BE2C (cell line): Measurements from ENCODE around the gene PRKN.
A peak's percentile ranks its signal among the peaks of the same experiment; 100 is the strongest.

ENCODE experiments used
- DNase-seq: peaks from one replicate; pipeline ENCODE4 v3.0.0-alpha.2; 2020
- H3K27me3 ChIP-seq: fragments of 250-450 bp; sonication (Bioruptor Pico); 2 replicates; pipeline ENCODE4 v1.5.1; 2020; ENCODE audit warnings: mild to moderate bottlenecking
- H3K36me3 ChIP-seq: fragments of 250-450 bp; sonication (Bioruptor Pico); 2 replicates; pipeline ENCODE4 v1.5.1; 2020; ENCODE audit warnings: mild to moderate bottlenecking
- H3K4me1 ChIP-seq: fragments of 250-450 bp; sonication (Bioruptor Pico); 2 replicates; pipeline ENCODE4 v1.5.1; 2020
- H3K4me3 ChIP-seq: 2 replicates; pipeline ENCODE4 v1.5.1; 2011; ENCODE audit warnings: low read depth, low read length
- H3K9me3 ChIP-seq: fragments of 250-450 bp; sonication (Bioruptor Pico); 2 replicates; pipeline ENCODE4 v1.5.1; 2020
- TF ChIP-seq, protein P1 (sequence below): IDR thresholded peaks from 2 replicates; pipeline ENCODE4 v1.5.1; 2012; ENCODE audit warnings: mild to moderate bottlenecking, low read depth, low read length

PRKN gene

DNA sequence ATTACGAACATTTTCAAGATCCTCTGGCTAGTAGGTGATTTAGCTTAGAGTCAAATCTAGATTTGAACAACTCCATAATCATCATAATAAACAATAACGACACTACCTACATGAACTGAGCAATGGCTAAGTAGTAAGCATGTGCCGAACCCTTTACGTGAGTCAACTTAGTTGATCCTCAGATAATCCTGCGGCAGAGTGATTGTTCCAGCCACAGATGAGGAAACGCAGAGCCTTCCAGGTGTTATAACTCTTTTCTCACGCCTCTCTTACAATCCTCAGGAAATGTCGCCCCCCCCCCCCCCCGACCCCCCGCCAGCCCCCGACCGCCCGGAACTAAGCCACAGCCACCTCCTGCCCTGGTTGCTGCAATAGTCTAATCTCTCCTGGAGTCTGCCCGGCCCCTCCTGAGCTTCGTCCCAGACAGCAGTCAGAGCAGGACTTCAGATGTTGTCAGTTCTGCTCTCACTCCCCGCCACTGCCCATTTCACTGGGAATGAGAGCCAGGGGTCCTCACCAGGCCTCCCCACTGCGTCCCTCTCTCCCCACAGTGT is 1312.2 kb downstream of the PRKN start:
- no peak for DNase-seq
- Histone ChIP-seq H3K4me3 (no peak overlapping the region), H3K4me1 (peaks cover 10% of the 10 kb centered on the region), H3K36me3 (no peaks in the 10 kb centered on the region), H3K9me3 (no peaks in the 10 kb centered on the region), H3K27me3 (no peaks in the 10 kb centered on the region)
- TF ChIP-seq, protein P1, sequence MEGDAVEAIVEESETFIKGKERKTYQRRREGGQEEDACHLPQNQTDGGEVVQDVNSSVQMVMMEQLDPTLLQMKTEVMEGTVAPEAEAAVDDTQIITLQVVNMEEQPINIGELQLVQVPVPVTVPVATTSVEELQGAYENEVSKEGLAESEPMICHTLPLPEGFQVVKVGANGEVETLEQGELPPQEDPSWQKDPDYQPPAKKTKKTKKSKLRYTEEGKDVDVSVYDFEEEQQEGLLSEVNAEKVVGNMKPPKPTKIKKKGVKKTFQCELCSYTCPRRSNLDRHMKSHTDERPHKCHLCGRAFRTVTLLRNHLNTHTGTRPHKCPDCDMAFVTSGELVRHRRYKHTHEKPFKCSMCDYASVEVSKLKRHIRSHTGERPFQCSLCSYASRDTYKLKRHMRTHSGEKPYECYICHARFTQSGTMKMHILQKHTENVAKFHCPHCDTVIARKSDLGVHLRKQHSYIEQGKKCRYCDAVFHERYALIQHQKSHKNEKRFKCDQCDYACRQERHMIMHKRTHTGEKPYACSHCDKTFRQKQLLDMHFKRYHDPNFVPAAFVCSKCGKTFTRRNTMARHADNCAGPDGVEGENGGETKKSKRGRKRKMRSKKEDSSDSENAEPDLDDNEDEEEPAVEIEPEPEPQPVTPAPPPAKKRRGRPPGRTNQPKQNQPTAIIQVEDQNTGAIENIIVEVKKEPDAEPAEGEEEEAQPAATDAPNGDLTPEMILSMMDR, result no peak

GRCh38 chr6:161414707-161415106 is 1312.9 kb downstream of the PRKN start:
- DNase-seq, result no peak
- Histone ChIP-seq H3K4me1 (peaks cover 10% of the 10 kb centered on the region), H3K27me3 (no peaks in the 10 kb centered on the region), H3K9me3 (no peaks in the 10 kb centered on the region), H3K4me3 (no peak overlapping the region), H3K36me3 (no peaks in the 10 kb centered on the region)
- TF ChIP-seq, protein P1, result no peak

DNA sequence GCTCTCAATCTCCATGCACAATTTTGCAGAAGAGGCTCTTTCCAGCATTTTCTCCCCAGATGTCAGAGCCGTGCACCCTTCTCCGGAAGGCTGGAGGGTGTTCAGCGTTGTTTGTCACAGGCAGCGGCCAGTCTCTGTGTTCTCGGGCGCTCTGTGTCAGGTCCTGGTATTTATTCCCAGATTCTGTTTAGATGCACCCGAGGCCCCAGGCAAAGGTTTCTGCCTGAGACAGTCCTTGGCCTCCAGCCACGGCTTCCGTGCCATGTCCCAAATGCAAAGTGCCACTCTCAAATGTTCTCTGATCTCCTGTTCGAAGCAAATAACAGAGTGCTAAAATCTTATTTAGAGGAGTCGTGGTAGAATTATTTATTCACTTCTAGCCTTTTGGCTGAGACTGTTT is 1313.4 kb downstream of the PRKN start:
- Histone ChIP-seq H3K4me1 (peaks cover 10% of the 10 kb centered on the region), H3K36me3 (no peaks in the 10 kb centered on the region), H3K27me3 (no peaks in the 10 kb centered on the region), H3K4me3 (no peak overlapping the region), H3K9me3 (no peaks in the 10 kb centered on the region)
- TF ChIP-seq, protein P1, result no peak
- peak; percentile 51 for DNase-seq

- TF ChIP-seq, protein P1, result no peak
- H3K4me1 ChIP-seq, result peaks cover 10% of the 10 kb centered on the region
- DNase-seq, result no peak
- no peak overlapping the region for H3K4me3 ChIP-seq
- no peaks in the 10 kb centered on the region for H3K9me3 ChIP-seq
- no peaks in the 10 kb centered on the region for H3K27me3 ChIP-seq
- no peaks in the 10 kb centered on the region for H3K36me3 ChIP-seq
Measured at GRCh38 chr6:161413355-161413771, 1314.2 kb downstream of the PRKN start.

DNA sequence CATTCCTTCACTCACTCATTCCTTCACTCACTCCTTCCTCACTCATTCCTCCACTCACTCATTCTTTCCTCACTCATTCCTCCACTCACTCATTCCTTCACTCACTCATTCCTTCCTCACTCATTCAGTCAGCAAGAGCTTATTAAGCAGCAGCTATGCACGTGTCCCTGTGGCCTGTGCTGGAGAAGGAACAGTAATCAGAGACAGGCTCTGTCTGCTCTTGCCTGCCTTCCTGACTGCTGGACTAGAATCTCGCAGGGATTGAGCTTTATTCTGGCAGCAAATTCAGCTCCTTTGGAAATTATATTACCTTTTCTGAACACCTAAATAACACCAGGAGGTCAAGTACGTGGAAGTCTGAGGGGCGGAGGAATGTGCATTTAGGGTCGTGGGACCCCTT is 1314.8 kb downstream of the PRKN start:
- no peaks in the 10 kb centered on the region for H3K36me3 ChIP-seq
- TF ChIP-seq, protein P1, result no peak
- no peaks in the 10 kb centered on the region for H3K9me3 ChIP-seq
- no peak for DNase-seq
- no peaks in the 10 kb centered on the region for H3K27me3 ChIP-seq
- peaks cover 10% of the 10 kb centered on the region for H3K4me1 ChIP-seq
- no peak overlapping the region for H3K4me3 ChIP-seq

DNA sequence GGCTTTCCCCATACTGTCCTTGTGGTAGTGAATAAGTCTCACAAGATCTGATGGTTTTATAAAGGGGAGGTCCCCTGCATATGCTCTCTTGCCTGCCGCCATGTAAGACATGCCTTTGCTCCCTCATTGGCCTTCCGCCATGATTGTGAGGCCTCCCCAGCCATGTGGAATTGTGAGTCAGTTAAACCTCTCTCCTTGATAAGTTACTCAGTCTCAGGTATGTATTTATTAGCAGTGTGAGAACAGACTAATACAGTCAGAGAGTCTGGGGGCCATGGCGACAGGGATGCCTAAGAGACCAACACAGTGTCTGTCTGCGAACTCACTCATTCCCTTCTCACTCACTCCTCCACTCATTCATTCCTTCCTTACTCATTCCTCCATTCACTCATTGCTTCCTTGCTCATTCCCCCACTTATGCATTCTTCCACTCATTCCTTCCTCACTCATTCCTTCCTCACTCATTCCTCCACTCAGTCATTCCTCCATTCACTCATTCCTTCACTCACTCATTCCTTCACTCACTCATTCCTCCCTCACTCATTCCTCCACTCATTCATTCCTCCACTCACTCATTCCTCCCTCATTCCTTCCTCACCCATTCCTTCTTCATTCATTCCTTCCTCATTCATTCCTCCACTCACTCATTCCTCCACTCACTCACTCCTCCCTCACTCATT is 1316.2 kb downstream of the PRKN start:
- TF ChIP-seq, protein P1, result no peak
- no peak for DNase-seq
- H3K4me3 ChIP-seq, result no peak overlapping the region
- no peaks in the 10 kb centered on the region for H3K36me3 ChIP-seq
- H3K27me3 ChIP-seq, result no peaks in the 10 kb centered on the region
- H3K9me3 ChIP-seq, result no peaks in the 10 kb centered on the region
- H3K4me1 ChIP-seq, result peaks cover 6% of the 10 kb centered on the region
